ENCODE measurements around the gene MYOCOS. TPM values are rescaled to one million over a fixed set of nuclear protein-coding genes. Genes with fewer than 3 reads are reported as not detected.

Gene MYOCOS
- total and polyA plus RNA-seq, 12 donors: 0.06 TPM; not detected in 11

DNA sequence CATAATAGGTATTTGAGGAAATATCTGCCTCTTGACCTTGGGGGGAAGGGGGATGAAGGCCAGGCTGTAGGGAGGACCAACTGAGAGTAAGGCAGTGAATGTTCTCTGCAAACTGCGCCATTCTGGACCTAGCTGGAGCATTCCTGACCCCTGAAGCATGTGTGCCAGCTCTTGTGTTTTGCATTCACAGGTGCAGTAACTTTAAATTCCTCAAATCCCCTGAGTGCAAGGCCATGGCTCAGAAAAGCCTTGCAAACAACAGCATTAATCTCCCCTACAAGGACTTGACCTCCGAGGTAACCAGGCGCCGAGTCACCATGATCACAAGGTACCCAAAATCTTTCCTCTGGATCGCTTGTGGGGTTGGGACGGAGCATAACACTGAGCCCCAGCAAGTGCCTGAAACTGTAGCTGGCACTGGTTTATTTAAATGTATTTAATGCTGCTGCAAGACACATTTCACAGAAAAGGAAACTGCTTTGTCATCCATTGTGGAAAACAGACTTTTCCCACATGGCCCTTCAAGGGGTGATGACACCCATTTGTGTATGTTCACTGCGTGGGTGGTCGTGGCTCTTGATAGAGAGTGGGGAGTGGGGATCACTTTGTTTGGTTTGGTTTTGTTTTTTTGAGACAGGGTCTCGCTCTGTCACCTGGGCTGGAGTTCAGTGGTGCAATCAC is 1.7 kb downstream of the MYOCOS start:
- Histone ChIP-seq H3K4me3 (no peak overlapping the region), H3K27me3 (no peaks in the 10 kb centered on the region), H3K4me1 (replicated peaks in 1 of 2) (no peaks in the 10 kb centered on the region), H3K36me3 (replicated peaks in 1 of 2) (no peaks in the 10 kb centered on the region), H3K9me3 (replicated peaks in 1 of 3) (no peaks in the 10 kb centered on the region), H3K27ac (no peak overlapping the region)
- WGBS, 4 donors: 71 to 76% (median 73%) methylated on average over 6 to 9 of the region's 9 CpGs
- intact Hi-C loops (cut with DNase I): no loop called here
- DNase-seq: no peak
- TF ChIP-seq CTCF (IDR thresholded peaks at IDR 0.05): no peak
- no peak for TF ChIP-seq POLR2A (IDR thresholded peaks at IDR 0.05)

GRCh38 chr1:171625225-171625624 is 3.2 kb downstream of the MYOCOS start:
- TF ChIP-seq POLR2A (IDR thresholded peaks at IDR 0.05) (no peak), CTCF (IDR thresholded peaks at IDR 0.05) (no peak)
- H3K4me1 ChIP-seq (replicated peaks in 1 of 2): no peaks in the 10 kb centered on the region
- intact Hi-C loops (cut with DNase I): no loop called here
- WGBS, 4 donors: 83 to 100% (median 93%) methylated on average over 1 of the region's 1 CpG
- H3K27me3 ChIP-seq: no peaks in the 10 kb centered on the region
- H3K27ac ChIP-seq: no peak overlapping the region
- H3K36me3 ChIP-seq (replicated peaks in 1 of 2): no peaks in the 10 kb centered on the region
- DNase-seq: no peak
- no peak overlapping the region for H3K4me3 ChIP-seq
- H3K9me3 ChIP-seq (replicated peaks in 1 of 3): no peaks in the 10 kb centered on the region

DNA sequence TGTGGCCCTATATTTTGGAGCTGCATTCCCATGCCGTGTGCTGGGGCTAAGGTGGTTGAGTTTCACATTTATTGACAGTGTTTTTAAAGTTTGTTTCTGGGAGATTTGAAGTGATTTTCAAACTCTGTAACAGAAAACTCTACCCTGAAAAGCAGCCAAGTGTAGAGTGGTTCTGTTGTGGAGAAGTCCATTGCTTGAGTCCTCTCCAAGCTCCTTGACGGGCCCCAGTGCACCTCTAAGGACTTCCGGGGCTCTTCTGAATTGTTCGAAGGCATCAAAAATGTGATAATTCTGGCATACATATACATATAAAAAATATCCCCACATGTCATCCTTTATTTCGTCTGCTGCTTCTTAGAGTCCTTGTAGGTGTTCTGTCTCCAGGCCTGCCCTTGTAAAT is 5.0 kb downstream of the MYOCOS start:
- Histone ChIP-seq H3K36me3 (replicated peaks in 1 of 2) (no peaks in the 10 kb centered on the region), H3K4me1 (replicated peaks in 1 of 2) (no peaks in the 10 kb centered on the region), H3K27ac (no peak overlapping the region), H3K4me3 (no peak overlapping the region), H3K9me3 (replicated peaks in 1 of 3) (no peaks in the 10 kb centered on the region), H3K27me3 (no peaks in the 10 kb centered on the region)
- WGBS, 4 donors: 72 to 87% (median 78%) methylated on average over 5 of the region's 5 CpGs
- TF ChIP-seq POLR2A (IDR thresholded peaks at IDR 0.05) (no peak), CTCF (IDR thresholded peaks at IDR 0.05) (no peak)
- intact Hi-C loops (cut with DNase I): no loop called here
- no peak for DNase-seq

GRCh38 chr1:171628225-171628624 is 6.2 kb downstream of the MYOCOS start:
- no peak for TF ChIP-seq POLR2A (IDR thresholded peaks at IDR 0.05)
- no peak for TF ChIP-seq CTCF (IDR thresholded peaks at IDR 0.05)
- no peak for DNase-seq
- H3K27ac ChIP-seq: no peak overlapping the region
- 86 to 92% (median 90%) methylated on average over 2 of the region's 2 CpGs for WGBS, 4 donors
- intact Hi-C loops (cut with DNase I): no loop called here
- H3K4me1 ChIP-seq (replicated peaks in 1 of 2): no peaks in the 10 kb centered on the region
- no peak overlapping the region for H3K4me3 ChIP-seq
- H3K36me3 ChIP-seq (replicated peaks in 1 of 2): no peaks in the 10 kb centered on the region
- no peaks in the 10 kb centered on the region for H3K27me3 ChIP-seq
- H3K9me3 ChIP-seq (replicated peaks in 1 of 3): no peaks in the 10 kb centered on the region
